Gastroesophageal sphincter (tissue), 3 donors: ENCODE data around the gene ATP10A.

Experiments used
- EP300 ChIP-seq: sonication (generic); formaldehyde crosslinking; IDR thresholded peaks from one replicate; pipeline ENCODE4 v1.6.1; 2017; ENCODE audit warnings: antibody characterized with exemption, mild to moderate bottlenecking
- POLR2A ChIP-seq, 2 donors: fragments of 450-650 bp; IDR thresholded peaks; one replicate each; pipeline ENCODE4 v1.6.1; 2017; ENCODE audit warnings: antibody characterized with exemption in 2 of 2, mild to moderate bottlenecking in 2 of 2, moderate library complexity in 1 of 2
- POLR2AphosphoS5 ChIP-seq: sonication (generic); formaldehyde crosslinking; IDR thresholded peaks from one replicate; pipeline ENCODE4 v1.6.1; 2017; ENCODE audit warnings: antibody characterized with exemption
- TF ChIP-seq, protein P1 (sequence below), 4 experiments: fragments of 200-600 bp in 2 of 4; fragments of 450-650 bp in 2 of 4; sonication (generic) in 1 of 4; IDR thresholded peaks; one replicate each; pipeline ENCODE4 v1.5.1; 2017 to 2019; ENCODE audit warnings: antibody characterized with exemption in 4 of 4, mild to moderate bottlenecking in 2 of 4, moderate library complexity in 2 of 4

DNA sequence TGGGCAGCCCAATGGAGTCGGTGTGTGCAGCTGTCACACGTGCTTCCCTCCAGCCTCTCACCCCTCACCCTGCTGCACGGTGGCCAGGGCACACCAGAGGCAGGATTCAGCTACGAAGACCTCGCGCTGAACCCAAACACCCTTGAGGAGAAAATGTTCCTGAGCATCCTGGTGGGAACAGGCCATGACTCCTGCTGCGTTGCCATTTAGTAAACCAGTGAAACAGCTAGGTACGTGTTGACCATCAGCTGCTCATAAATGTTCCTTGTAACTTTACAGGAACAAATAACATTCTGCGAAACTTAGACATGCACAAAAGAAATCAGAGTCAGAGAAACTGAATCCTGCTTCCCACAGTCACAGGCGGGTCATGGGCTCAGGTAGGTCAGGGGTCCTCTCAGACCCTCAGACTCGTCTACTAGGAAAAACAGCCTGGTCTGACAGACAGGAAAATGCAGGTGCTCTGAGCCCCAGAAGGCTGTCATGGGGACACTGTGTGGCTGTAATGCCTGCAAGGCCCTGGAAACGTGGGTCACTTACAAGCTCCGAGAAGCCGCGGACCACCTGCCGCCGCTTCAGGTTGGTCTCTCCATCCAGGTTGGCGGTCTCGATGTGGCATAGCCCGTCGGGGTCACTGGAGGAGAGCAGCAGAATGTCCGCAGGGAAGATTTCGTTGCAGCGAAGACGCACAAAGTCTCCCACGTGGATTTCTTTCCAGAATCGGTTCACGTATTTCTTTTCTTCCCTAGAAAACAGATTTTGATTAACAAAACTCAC is 82.5 kb downstream of the ATP10A start:
- TF ChIP-seq, protein P1, sequence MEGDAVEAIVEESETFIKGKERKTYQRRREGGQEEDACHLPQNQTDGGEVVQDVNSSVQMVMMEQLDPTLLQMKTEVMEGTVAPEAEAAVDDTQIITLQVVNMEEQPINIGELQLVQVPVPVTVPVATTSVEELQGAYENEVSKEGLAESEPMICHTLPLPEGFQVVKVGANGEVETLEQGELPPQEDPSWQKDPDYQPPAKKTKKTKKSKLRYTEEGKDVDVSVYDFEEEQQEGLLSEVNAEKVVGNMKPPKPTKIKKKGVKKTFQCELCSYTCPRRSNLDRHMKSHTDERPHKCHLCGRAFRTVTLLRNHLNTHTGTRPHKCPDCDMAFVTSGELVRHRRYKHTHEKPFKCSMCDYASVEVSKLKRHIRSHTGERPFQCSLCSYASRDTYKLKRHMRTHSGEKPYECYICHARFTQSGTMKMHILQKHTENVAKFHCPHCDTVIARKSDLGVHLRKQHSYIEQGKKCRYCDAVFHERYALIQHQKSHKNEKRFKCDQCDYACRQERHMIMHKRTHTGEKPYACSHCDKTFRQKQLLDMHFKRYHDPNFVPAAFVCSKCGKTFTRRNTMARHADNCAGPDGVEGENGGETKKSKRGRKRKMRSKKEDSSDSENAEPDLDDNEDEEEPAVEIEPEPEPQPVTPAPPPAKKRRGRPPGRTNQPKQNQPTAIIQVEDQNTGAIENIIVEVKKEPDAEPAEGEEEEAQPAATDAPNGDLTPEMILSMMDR (IDR thresholded peaks at IDR 0.05) = no peak
- TF ChIP-seq POLR2AphosphoS5 = no peak
- TF ChIP-seq POLR2A (IDR thresholded peaks at IDR 0.05) = no peak
- TF ChIP-seq EP300 = no peak
